K562 (cell line): ENCODE results near the gene PLEKHA7. TPM values are rescaled to one million over a fixed set of nuclear protein-coding genes. Genes with fewer than 3 reads are reported as not detected.

Experiments
- ATAC-seq: fragments of 200-7000 bp; cut with Tn5 transposase; 3 replicates; pipeline ENCODE4 v1.9.1; 2020; ENCODE audit warnings: moderate library complexity
- BruUV-seq: library from RNA; stranded (reverse); fragments of 400-500 nt; replicated peaks from 2 replicates; lab custom pipeline; 2021; lab: Mats Ljungman, UMichigan
- CTCF ChIA-PET: fragments of 300-600 bp; formaldehyde crosslinking; extraction: SDS; loops from one replicate; lab custom pipeline; 2021; ENCODE audit warnings: low intra/inter-chr PET ratio; lab: Yijun Ruan, JAX
- POLR2A ChIA-PET: fragments of 300-600, 350-650 bp; sonication (Branson Sonifier 250); formaldehyde crosslinking; extraction: SDS; loops from one replicate; lab custom pipeline; 2021; ENCODE audit warnings: antibody characterized with exemption, inconsistent platforms; lab: Yijun Ruan, JAX
- DNase-seq, 4 experiments: peaks; one replicate each; pipeline versions ENCODE4 v3.0.0 to v3.0.0-alpha.2; 2011 to 2018; ENCODE audit warnings: low spot score in 3 of 4, mixed read lengths in 3 of 4; ENCODE audit errors: extremely low read depth in 1 of 4
- FAIRE-seq: peaks from 2 replicates; lab custom pipeline; 2011; peaks lifted over from hg19 to GRCh38; lab: Jason Lieb, UNC
- H2AFZ ChIP-seq: 2 replicates; pipeline ENCODE4 v1.6.0; 2011; ENCODE audit warnings: low read depth, low read length, control low read depth, inconsistent platforms
- H3K27ac ChIP-seq: fragments of 200-600 bp; 3 replicates; pipeline ENCODE4 v1.8.0; 2011; ENCODE audit warnings: low read depth, mild to moderate bottlenecking, control low read depth, inconsistent platforms, low read length, moderate library complexity, mixed read lengths; ENCODE audit errors: extremely low read depth
- H3K27me3 ChIP-seq, 2 experiments: fragments of 300-600 bp in 1 of 2; 2 replicates in 1 of 2; 3 replicates in 1 of 2; pipeline versions ENCODE4 v1.6.0 to v1.8.0; 2011; ENCODE audit warnings: inconsistent platforms in 2 of 2, low read length in 2 of 2, mild to moderate bottlenecking in 1 of 2, mixed read lengths in 1 of 2, moderate library complexity in 1 of 2; ENCODE audit not compliant: control insufficient read depth in 2 of 2, insufficient read depth in 2 of 2
- H3K36me3 ChIP-seq: fragments of 300-600 bp; 3 replicates; pipeline ENCODE4 v1.8.0; 2011; ENCODE audit warnings: mild to moderate bottlenecking, low read length, inconsistent platforms; ENCODE audit not compliant: control insufficient read depth, insufficient read depth
- H3K4me1 ChIP-seq, 2 experiments: fragments of 200-600 bp in 1 of 2; replicated peaks in 1 of 2; 2 replicates in 1 of 2; 3 replicates in 1 of 2; pipeline versions ENCODE4 v1.5.1 to v1.8.0; 2011; ENCODE audit warnings: inconsistent platforms in 2 of 2, low read length in 2 of 2, mild to moderate bottlenecking in 1 of 2, mixed read lengths in 1 of 2, moderate library complexity in 1 of 2; ENCODE audit not compliant: control insufficient read depth in 2 of 2, insufficient read depth in 2 of 2
- H3K4me2 ChIP-seq: 2 replicates; pipeline ENCODE4 v1.6.1; 2011; ENCODE audit warnings: low read length, control low read depth, inconsistent platforms, mixed read lengths; ENCODE audit not compliant: insufficient read depth
- H3K4me3 ChIP-seq: fragments of 200-600 bp; sonication (generic), shearing (Covaris generic); 2 replicates; pipeline ENCODE4 v1.5.1; 2016; ENCODE audit warnings: control low read depth, inconsistent platforms
- H3K79me2 ChIP-seq: fragments of 200-600 bp; 3 replicates; pipeline ENCODE4 v1.8.0; 2011; ENCODE audit warnings: low read length, inconsistent platforms; ENCODE audit not compliant: control insufficient read depth, insufficient read depth
- H3K9ac ChIP-seq, 2 experiments: 2 replicates each; pipeline versions ENCODE4 v1.6.0 to v1.6.1; 2011; ENCODE audit warnings: low read depth in 2 of 2, low read length in 2 of 2, control low read depth in 1 of 2, inconsistent platforms in 1 of 2, mild to moderate bottlenecking in 1 of 2, mixed read lengths in 1 of 2; ENCODE audit not compliant: insufficient read depth in 1 of 2
- H3K9me1 ChIP-seq: one replicate; pipeline ENCODE4 v1.6.0; 2011; ENCODE audit warnings: inconsistent platforms, mild to moderate bottlenecking, low read length, moderate library complexity; ENCODE audit not compliant: control insufficient read depth, insufficient read depth
- H3K9me3 ChIP-seq: replicated peaks from 2 replicates; pipeline ENCODE4 v1.5.1; 2011; ENCODE audit warnings: low read depth, low read length, inconsistent platforms; ENCODE audit not compliant: control insufficient read depth, insufficient read depth
- H4K20me1 ChIP-seq: replicated peaks from 2 replicates; pipeline ENCODE4 v1.6.1; 2011; ENCODE audit warnings: low read length, inconsistent platforms, mixed read lengths; ENCODE audit not compliant: control insufficient read depth, insufficient read depth
- BCL6 ChIP-seq: fragments of 250-450 bp; sonication (Bioruptor Pico); IDR thresholded peaks from 2 replicates; pipeline ENCODE4 v1.4.0; 2020
- CBFA2T2 ChIP-seq: fragments of 450-650 bp; conservative IDR thresholded peaks from 2 replicates; pipeline ENCODE4 v1.6.1; 2017; ENCODE audit warnings: mild to moderate bottlenecking
- CCNT2 ChIP-seq: IDR thresholded peaks from 2 replicates; pipeline ENCODE4 v1.6.1; 2011; ENCODE audit warnings: borderline replicate concordance, low read depth, mild to moderate bottlenecking, moderate library complexity, mixed read lengths, low read length; ENCODE audit not compliant: insufficient read length; ENCODE audit errors: extremely low read depth
- KHSRP ChIP-seq: fragments of 450-650 bp; IDR thresholded peaks from 2 replicates; pipeline ENCODE4 v1.6.1; 2017
- MTA1 ChIP-seq: fragments of 450-650 bp; IDR thresholded peaks from 2 replicates; pipeline ENCODE4 v1.6.1; 2017; ENCODE audit warnings: borderline replicate concordance
- PBX2 ChIP-seq, 2 experiments: IDR thresholded peaks in 1 of 2; conservative IDR thresholded peaks in 1 of 2; 2 replicates each; pipeline ENCODE4 v1.6.1; 2016; ENCODE audit warnings: low read depth in 2 of 2, mild to moderate bottlenecking in 1 of 2, missing compliant biosample characterization in 1 of 2, missing genetic modification characterization in 1 of 2, moderate library complexity in 1 of 2
- PKNOX1 ChIP-seq: fragments of 450-650 bp; IDR thresholded peaks from 2 replicates; pipeline ENCODE4 v1.6.1; 2016
- SETDB1 ChIP-seq: IDR thresholded peaks from one replicate; pipeline ENCODE4 v1.6.1; 2012; ENCODE audit warnings: low read length, control low read depth, inconsistent platforms
- SMC3 ChIP-seq: conservative IDR thresholded peaks from 2 replicates; pipeline ENCODE4 v1.6.1; 2011; ENCODE audit warnings: low read depth, low read length, improper control_type of control experiment; ENCODE audit not compliant: insufficient read depth
- SRSF9 ChIP-seq: fragments of 200-400 bp; formaldehyde crosslinking; IDR thresholded peaks from 2 replicates; pipeline ENCODE4 v1.6.1; 2017; ENCODE audit warnings: low read depth, low read length, borderline replicate concordance
- TAF1 ChIP-seq: IDR thresholded peaks from 2 replicates; pipeline ENCODE4 v1.6.1; 2011; ENCODE audit warnings: mild to moderate bottlenecking, low read length, moderate library complexity; ENCODE audit not compliant: insufficient read depth, control insufficient read depth, severe bottlenecking; ENCODE audit errors: extremely low read depth
- ZNF436 ChIP-seq: fragments of 250-450, 450-650 bp; sonication (Bioruptor Pico); formaldehyde crosslinking; IDR thresholded peaks from 2 replicates; pipeline ENCODE4 v1.7.0; 2020; ENCODE audit warnings: mild to moderate bottlenecking
- WGBS: fragments of 100-300 bp; shearing (Covaris generic); methylation state at CpG from one replicate; pipeline ENCODE4 v1.1.6; 2016; ENCODE audit warnings: low coverage, mixed read lengths; ENCODE audit not compliant: insufficient coverage; ENCODE audit errors: missing lambda C conversion rate; 5-methylcytosine and 5-hydroxymethylcytosine counted together
- in situ Hi-C: fragments of 300-500 bp; cut with MboI; formaldehyde crosslinking; loops from 4 replicates; pipeline ENCODE4 v1.15.0; 2018; ENCODE audit warnings: inconsistent platforms, mixed read lengths
- intact Hi-C: fragments of 100-400 bp; cut with micrococcal nuclease; formaldehyde crosslinking; loops from 2 replicates; pipeline ENCODE4 v1.14.2; 2022
- polyA plus RNA-seq, 8 experiments: library from polyadenylated mRNA; depleted of rRNA in 4 of 8; stranded (reverse) in 5 of 8; unstranded in 3 of 8; fragments of >200 nt; fragmentation: Nextera tagmentation in 2 of 8; fragmentation: Illumina TruSeq in 1 of 8; extraction: Ambion mirVana in 2 of 8; extraction: Trizol in 1 of 8; gene quantifications; 2 replicates each; pipeline versions ENCODE4 v1.2.1 to v1.2.3, GENCODE V29; 2011 to 2014; ENCODE audit warnings: inconsistent platforms in 1 of 8, missing spikeins in 1 of 8
- total RNA-seq, 7 experiments: library from RNA; depleted of rRNA in 6 of 7; stranded (reverse); fragments of >200 nt in 6 of 7; fragmentation: Illumina TruSeq in 2 of 7; extraction: Trizol in 2 of 7; gene quantifications; 2 replicates each; pipeline versions ENCODE4 v1.2.1 to v1.2.3, GENCODE V29; 2011 to 2021; ENCODE audit warnings: low replicate concordance in 1 of 7
- TF ChIP-seq, protein P1 (sequence below): IDR thresholded peaks from 2 replicates; pipeline ENCODE4 v1.6.1; 2014; ENCODE audit warnings: antibody characterized with exemption
- TF ChIP-seq, protein P2 (sequence below): sonication (generic); formaldehyde crosslinking; IDR thresholded peaks from 2 replicates; pipeline ENCODE4 v1.8.0; 2022; ENCODE audit warnings: mild to moderate bottlenecking, missing genetic modification reagents

The PLEKHA7 gene
- total and polyA plus RNA-seq, 9 of the 15 experiments (the other 6 are each of a cell fraction or from before 2014, with no cell fraction given): 0.06 to 0.77 (median 0.20) TPM; not detected in 1

DNA sequence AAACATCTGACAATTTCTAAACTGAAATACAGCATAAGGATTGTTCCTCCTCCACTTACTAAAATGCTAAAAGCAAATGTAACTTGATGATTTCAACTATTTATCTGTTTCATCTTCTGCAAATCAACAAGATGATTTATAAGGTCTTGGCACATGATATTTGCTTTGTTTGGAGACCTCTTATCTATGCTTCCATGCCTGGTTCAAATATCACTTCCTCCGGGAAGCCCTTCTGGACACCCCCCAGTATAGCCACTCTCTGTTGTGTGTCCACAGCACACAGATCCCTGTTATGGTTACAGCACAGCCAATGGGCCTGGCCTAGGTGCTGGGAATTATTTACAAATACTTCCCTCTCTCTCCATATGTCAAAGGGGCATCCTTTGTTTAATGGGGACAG is 160.9 kb downstream of the PLEKHA7 start:
- Histone ChIP-seq H3K79me2 (no peaks in the 10 kb centered on the region), H3K9me1 (no peaks in the 10 kb centered on the region), H3K9me3 (no peaks in the 10 kb centered on the region), H3K9ac (0 out of 4 replicates have a peak overlapping the region, but pooled peaks of 1 of the 2 experiments have one; percentile 6), H3K27me3 (no peaks in the 10 kb centered on the region), H4K20me1 (no peaks in the 10 kb centered on the region), H2AFZ (0 out of 2 replicates have a peak overlapping the region, but pooled peaks have one; percentile 63), H3K4me1 (peaks cover 32 to 51% of the 10 kb centered on the region in 2 experiments; a peak in 4 of 5 replicates), H3K4me3 (no peak overlapping the region), H3K36me3 (no peaks in the 10 kb centered on the region), H3K4me2 (peak overlapping the region; percentile 64; the same call in 1 of the 2 replicates), H3K27ac (no peak overlapping the region; the same call in 2 of the 3 replicates)
- DNase-seq: peak; percentile 40 to 48 (median 43)
- ChIA-PET POLR2A (no interaction called here), CTCF (no interaction called here)
- BruUV-seq: no TSS peak
- FAIRE-seq: no peak
- peak; percentile 19; the same call in 2 of the 3 replicates for ATAC-seq
- intact Hi-C loops (no loop called here), in situ Hi-C loops (no loop called here)
- 0% methylated on average over 1 of the region's 1 CpG for WGBS
- no peak for TF ChIP-seq SRSF9
- peak; percentile 86 for TF ChIP-seq ZNF436 (CRISPR knock-in tag)
- no peak for TF ChIP-seq MTA1
- TF ChIP-seq KHSRP: no peak
- no peak for TF ChIP-seq SMC3
- TF ChIP-seq PBX2 (CRISPR knock-in tag; IDR thresholded peaks at IDR 0.05; ENCODE audit: low read depth): no peak
- peak; percentile 80 for TF ChIP-seq PBX2 (tag; conservative IDR thresholded peaks at IDR 0.05; ENCODE audit: low read depth)
- TF ChIP-seq PKNOX1: peak; percentile 57; the same call in 1 of the 2 replicates
- no peak for TF ChIP-seq TAF1
- TF ChIP-seq, protein P1, sequence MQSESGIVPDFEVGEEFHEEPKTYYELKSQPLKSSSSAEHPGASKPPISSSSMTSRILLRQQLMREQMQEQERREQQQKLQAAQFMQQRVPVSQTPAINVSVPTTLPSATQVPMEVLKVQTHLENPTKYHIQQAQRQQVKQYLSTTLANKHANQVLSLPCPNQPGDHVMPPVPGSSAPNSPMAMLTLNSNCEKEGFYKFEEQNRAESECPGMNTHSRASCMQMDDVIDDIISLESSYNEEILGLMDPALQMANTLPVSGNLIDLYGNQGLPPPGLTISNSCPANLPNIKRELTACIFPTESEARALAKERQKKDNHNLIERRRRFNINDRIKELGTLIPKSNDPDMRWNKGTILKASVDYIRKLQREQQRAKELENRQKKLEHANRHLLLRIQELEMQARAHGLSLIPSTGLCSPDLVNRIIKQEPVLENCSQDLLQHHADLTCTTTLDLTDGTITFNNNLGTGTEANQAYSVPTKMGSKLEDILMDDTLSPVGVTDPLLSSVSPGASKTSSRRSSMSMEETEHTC: 0 out of 2 replicates have a peak, but pooled peaks have one; percentile 25
- TF ChIP-seq CBFA2T2: peak; percentile 50; the same call in 1 of the 2 replicates
- TF ChIP-seq SETDB1: no peak
- no peak for TF ChIP-seq CCNT2
- TF ChIP-seq BCL6: no peak
- TF ChIP-seq, protein P2, sequence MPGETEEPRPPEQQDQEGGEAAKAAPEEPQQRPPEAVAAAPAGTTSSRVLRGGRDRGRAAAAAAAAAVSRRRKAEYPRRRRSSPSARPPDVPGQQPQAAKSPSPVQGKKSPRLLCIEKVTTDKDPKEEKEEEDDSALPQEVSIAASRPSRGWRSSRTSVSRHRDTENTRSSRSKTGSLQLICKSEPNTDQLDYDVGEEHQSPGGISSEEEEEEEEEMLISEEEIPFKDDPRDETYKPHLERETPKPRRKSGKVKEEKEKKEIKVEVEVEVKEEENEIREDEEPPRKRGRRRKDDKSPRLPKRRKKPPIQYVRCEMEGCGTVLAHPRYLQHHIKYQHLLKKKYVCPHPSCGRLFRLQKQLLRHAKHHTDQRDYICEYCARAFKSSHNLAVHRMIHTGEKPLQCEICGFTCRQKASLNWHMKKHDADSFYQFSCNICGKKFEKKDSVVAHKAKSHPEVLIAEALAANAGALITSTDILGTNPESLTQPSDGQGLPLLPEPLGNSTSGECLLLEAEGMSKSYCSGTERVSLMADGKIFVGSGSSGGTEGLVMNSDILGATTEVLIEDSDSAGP (CRISPR knock-in tag): no peak
